GM21390 (cell line): ENCODE results near the gene NT5DC3.

Experiments used
- ATAC-seq: cut with Tn5 transposase; IDR thresholded peaks from one replicate; pipeline ENCODE4 v1.9.1; 2021; ENCODE audit not compliant: unreplicated experiment

The NT5DC3 gene

GRCh38 chr12:103833095-103833775 is 7.8 kb downstream of the NT5DC3 start:
- no peak for ATAC-seq

- ATAC-seq = no peak
Observed at GRCh38 chr12:103832048-103832997, 8.7 kb downstream of the NT5DC3 start.

GRCh38 chr12:103830730-103831320 is 10.2 kb downstream of the NT5DC3 start:
- no peak for ATAC-seq

- no peak for ATAC-seq
Observed at GRCh38 chr12:103830025-103830725, 10.9 kb downstream of the NT5DC3 start.

GRCh38 chr12:103829092-103829491 is 11.9 kb downstream of the NT5DC3 start:
- ATAC-seq = no peak

- ATAC-seq = no peak
Observed at GRCh38 chr12:103827911-103828391, 13.1 kb downstream of the NT5DC3 start.

GRCh38 chr12:103824845-103825244 is 16.2 kb downstream of the NT5DC3 start:
- no peak for ATAC-seq

- ATAC-seq = no peak
Observed at GRCh38 chr12:103824290-103824689, 16.7 kb downstream of the NT5DC3 start.

- no peak for ATAC-seq
Observed at GRCh38 chr12:103823871-103824270, 17.2 kb downstream of the NT5DC3 start.

GRCh38 chr12:103821773-103822172 is 19.3 kb downstream of the NT5DC3 start:
- ATAC-seq = no peak

GRCh38 chr12:103820881-103821489 is 20.0 kb downstream of the NT5DC3 start:
- ATAC-seq = no peak

GRCh38 chr12:103820361-103820760 is 20.7 kb downstream of the NT5DC3 start:
- ATAC-seq = no peak

GRCh38 chr12:103819892-103820291 is 21.1 kb downstream of the NT5DC3 start:
- no peak for ATAC-seq

GRCh38 chr12:103819312-103819711 is 21.7 kb downstream of the NT5DC3 start:
- ATAC-seq = no peak

GRCh38 chr12:103817791-103818190 is 23.2 kb downstream of the NT5DC3 start:
- ATAC-seq = no peak

- no peak for ATAC-seq
Observed at GRCh38 chr12:103816663-103817062, 24.4 kb downstream of the NT5DC3 start.

GRCh38 chr12:103814436-103814835 is 26.6 kb downstream of the NT5DC3 start:
- ATAC-seq = no peak

- ATAC-seq = no peak
Observed at GRCh38 chr12:103813949-103814348, 27.1 kb downstream of the NT5DC3 start.

GRCh38 chr12:103813426-103813825 is 27.6 kb downstream of the NT5DC3 start:
- ATAC-seq = no peak

- no peak for ATAC-seq
Observed at GRCh38 chr12:103812789-103813188, 28.2 kb downstream of the NT5DC3 start.

GRCh38 chr12:103811791-103812190 is 29.2 kb downstream of the NT5DC3 start:
- ATAC-seq = no peak
